GM23338 (cell line): ENCODE data around the gene FASTKD1. TPM values are rescaled to one million over a fixed set of nuclear protein-coding genes. Genes with fewer than 3 reads are reported as not detected.

Experiments
- ATAC-seq: fragments of 200-7000 bp; cut with Tn5 transposase; 3 replicates; pipeline ENCODE4 v1.9.1; 2020
- DNase-seq: peaks from one replicate; pipeline ENCODE4 v3.0.0-alpha.2; 2015; ENCODE audit warnings: low spot score
- H2AFZ ChIP-seq: fragments of 200-600 bp; sonication (generic); 2 replicates; pipeline ENCODE4 v1.8.0; 2016; ENCODE audit warnings: antibody characterized with exemption, mild to moderate bottlenecking, moderate library complexity
- H3F3A ChIP-seq: fragments of 200-600 bp; sonication (generic); replicated peaks from 2 replicates; pipeline ENCODE4 v1.8.0; 2017; ENCODE audit warnings: antibody characterized with exemption, mixed run types, low read depth
- H3K27ac ChIP-seq: fragments of 200-600 bp; sonication (generic); 2 replicates; pipeline ENCODE4 v1.6.1; 2016; ENCODE audit warnings: low read depth
- H3K27me3 ChIP-seq: fragments of 200-600 bp; sonication (generic); 2 replicates; pipeline ENCODE4 v1.8.0; 2016; ENCODE audit warnings: mild to moderate bottlenecking, mixed run types, moderate library complexity; ENCODE audit not compliant: insufficient read depth
- H3K36me3 ChIP-seq: fragments of 200-600 bp; sonication (generic); 2 replicates; pipeline ENCODE4 v1.8.0; 2016; ENCODE audit warnings: mild to moderate bottlenecking; ENCODE audit not compliant: insufficient read depth
- H3K4me1 ChIP-seq: fragments of 200-600 bp; sonication (generic); 2 replicates; pipeline ENCODE4 v1.8.0; 2016; ENCODE audit warnings: mild to moderate bottlenecking, moderate library complexity; ENCODE audit not compliant: insufficient read depth
- H3K4me2 ChIP-seq: fragments of 200-600 bp; sonication (generic); 2 replicates; pipeline ENCODE4 v1.7.1; 2017; ENCODE audit warnings: mixed run types
- H3K4me3 ChIP-seq: fragments of 200-600 bp; sonication (generic); 2 replicates; pipeline ENCODE4 v1.6.1; 2016; ENCODE audit warnings: mixed run types
- H3K79me2 ChIP-seq: fragments of 200-600 bp; sonication (generic); replicated peaks from 2 replicates; pipeline ENCODE4 v1.8.0; 2017; ENCODE audit warnings: mild to moderate bottlenecking; ENCODE audit not compliant: insufficient read depth
- H3K9me2 ChIP-seq: fragments of 200-600 bp; sonication (generic); 2 replicates; pipeline ENCODE4 v1.8.0; 2017; ENCODE audit not compliant: insufficient read depth
- H4K20me1 ChIP-seq: fragments of 200-600 bp; sonication (generic); replicated peaks from 2 replicates; pipeline ENCODE4 v1.8.0; 2017; ENCODE audit warnings: mild to moderate bottlenecking; ENCODE audit not compliant: insufficient read depth
- H3K27ac Mint-ChIP-seq: 2 replicates; pipeline ENCODE4 v1.8.0; 2020; ENCODE audit warnings: inconsistent platforms, mild to moderate bottlenecking, moderate library complexity, mixed read lengths
- H3K27me3 Mint-ChIP-seq: 3 replicates; pipeline ENCODE4 v1.8.0; 2022; ENCODE audit warnings: low read depth, mild to moderate bottlenecking, moderate library complexity, mixed read lengths, inconsistent platforms; ENCODE audit not compliant: insufficient read depth, poor library complexity
- H3K36me3 Mint-ChIP-seq: 3 replicates; pipeline ENCODE4 v1.8.0; 2021; ENCODE audit warnings: low read depth, mild to moderate bottlenecking, inconsistent platforms, moderate library complexity, mixed read lengths
- H3K4me1 Mint-ChIP-seq: 3 replicates; pipeline ENCODE4 v1.8.0; 2020; ENCODE audit warnings: mild to moderate bottlenecking, inconsistent platforms, mixed read lengths
- H3K4me3 Mint-ChIP-seq: 3 replicates; pipeline ENCODE4 v1.8.0; 2021; ENCODE audit warnings: moderate library complexity, mild to moderate bottlenecking, inconsistent platforms, mixed read lengths
- H3K9me3 Mint-ChIP-seq: 3 replicates; pipeline ENCODE4 v1.8.0; 2020; ENCODE audit warnings: moderate library complexity, mild to moderate bottlenecking, inconsistent platforms, mixed read lengths
- CREB1 ChIP-seq: fragments of 250-450 bp; sonication (Bioruptor Pico); IDR thresholded peaks from 2 replicates; pipeline ENCODE4 v1.5.0; 2020; ENCODE audit warnings: low read depth, mild to moderate bottlenecking, moderate library complexity
- CTCF ChIP-seq, 2 experiments: fragments of 200-600 bp in 1 of 2; sonication (generic) in 1 of 2; conservative IDR thresholded peaks; 2 replicates each; pipeline versions ENCODE4 v1.5.1 to v1.6.1; 2016 to 2017; ENCODE audit warnings: antibody characterized with exemption in 2 of 2, low read depth in 2 of 2, mild to moderate bottlenecking in 2 of 2, moderate library complexity in 1 of 2
- EZH2 ChIP-seq: fragments of 200-600 bp; sonication (generic); IDR thresholded peaks from one replicate; pipeline ENCODE4 v1.8.0; 2017; ENCODE audit warnings: antibody characterized with exemption, mild to moderate bottlenecking, low read depth; ENCODE audit not compliant: unreplicated experiment
- EZH2phosphoT487 ChIP-seq: fragments of 200-600 bp; sonication (generic); IDR thresholded peaks from one replicate; pipeline ENCODE4 v1.8.1; 2018; ENCODE audit warnings: antibody characterized with exemption; ENCODE audit not compliant: unreplicated experiment
- JUNB ChIP-seq: IDR thresholded peaks from one replicate; pipeline ENCODE4 v1.6.1; 2016; ENCODE audit warnings: antibody characterized with exemption; ENCODE audit not compliant: unreplicated experiment
- NANOG ChIP-seq: IDR thresholded peaks from 2 replicates; pipeline ENCODE4 v1.6.1; 2016; ENCODE audit warnings: antibody characterized with exemption, borderline replicate concordance
- STAT1 ChIP-seq: IDR thresholded peaks from one replicate; pipeline ENCODE4 v1.6.1; 2016; ENCODE audit warnings: antibody characterized with exemption; ENCODE audit not compliant: unreplicated experiment
- ZNF114 ChIP-seq: fragments of 250-450 bp; sonication (Bioruptor Pico); IDR thresholded peaks from 2 replicates; pipeline ENCODE4 v1.5.0; 2020; ENCODE audit warnings: mild to moderate bottlenecking, moderate library complexity
- polyA plus RNA-seq: library from polyadenylated mRNA; unstranded; fragments of >200 nt; fragmentation: Nextera tagmentation; extraction: Ambion mirVana; gene quantifications from 2 replicates; pipeline ENCODE4 v1.2.1, GENCODE V29; 2016
- total RNA-seq: library from RNA; depleted of rRNA; stranded (reverse); fragments of >200 nt; shearing (Covaris generic); gene quantifications from 2 replicates; pipeline ENCODE4 v1.2.3, GENCODE V29; 2014
- TF ChIP-seq, protein P1 (sequence below): fragments of 250-450 bp; sonication (Bioruptor Pico); IDR thresholded peaks from 2 replicates; pipeline ENCODE4 v1.5.0; 2020; ENCODE audit warnings: mild to moderate bottlenecking, moderate library complexity
- TF ChIP-seq, protein P2 (sequence below): IDR thresholded peaks from one replicate; pipeline ENCODE4 v1.6.1; 2018; ENCODE audit warnings: antibody characterized with exemption; ENCODE audit not compliant: unreplicated experiment

The FASTKD1 gene
- total and polyA plus RNA-seq, 2 experiments from 2014 or later: 49.0 to 53.3 TPM

- H3K4me1 Mint-ChIP-seq: peaks cover 6% of the 10 kb centered on the region; the same call in 2 of the 3 replicates
- peaks cover 82% of the 10 kb centered on the region for H4K20me1 ChIP-seq
- no peaks in the 10 kb centered on the region for H3K9me2 ChIP-seq
- no peak overlapping the region for H3K4me3 ChIP-seq
- peaks cover 100% of the 10 kb centered on the region for H3K79me2 ChIP-seq
- DNase-seq (no peak), ATAC-seq (peak; percentile 39)
- no peaks in the 10 kb centered on the region for H3F3A ChIP-seq
- H3K36me3 Mint-ChIP-seq: peaks cover 7% of the 10 kb centered on the region; the same call in 1 of the 3 replicates
- no peak overlapping the region for H3K27ac Mint-ChIP-seq
- TF ChIP-seq ZNF114 (no peak), STAT1 (no peak)
- no peak overlapping the region for H3K4me3 Mint-ChIP-seq
- H3K4me2 ChIP-seq: no peak overlapping the region
- H3K9me3 Mint-ChIP-seq: no peaks in the 10 kb centered on the region
- H3K27me3 ChIP-seq: no peaks in the 10 kb centered on the region
- no peaks in the 10 kb centered on the region for H3K36me3 ChIP-seq
- peaks cover 8% of the 10 kb centered on the region for H3K4me1 ChIP-seq
- H3K27ac ChIP-seq: no peak overlapping the region
- no peak overlapping the region for H2AFZ ChIP-seq
- peaks cover 2% of the 10 kb centered on the region for H3K27me3 Mint-ChIP-seq
These were observed 17.1 kb upstream of the FASTKD1 start for GRCh38 chr2:169590804-169591203.

DNA sequence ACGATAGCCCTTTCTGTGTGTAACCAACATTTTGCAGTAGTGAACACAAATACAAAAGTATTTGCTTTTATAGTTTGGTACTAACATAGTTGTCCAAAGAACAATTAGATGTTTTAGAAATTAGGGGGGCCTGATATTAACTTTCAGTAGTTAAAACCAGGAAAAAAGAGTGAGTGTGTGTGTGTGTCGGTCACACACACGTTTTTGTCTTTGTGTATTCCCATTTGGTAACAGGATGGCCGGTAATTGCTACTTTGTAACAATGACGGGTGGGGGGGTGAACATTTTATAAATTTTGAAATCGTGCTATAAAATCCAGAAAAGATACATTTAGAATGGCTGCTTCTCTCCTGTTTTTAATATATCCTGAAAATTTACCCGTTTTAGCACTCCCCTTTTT lies 12.0 kb upstream of the FASTKD1 start:
- H3K9me3 Mint-ChIP-seq: peaks cover 19% of the 10 kb centered on the region
- peaks cover 11% of the 10 kb centered on the region for H3K4me1 Mint-ChIP-seq
- Histone ChIP-seq H3K79me2 (peaks cover 62% of the 10 kb centered on the region), H3K4me2 (peak overlapping the region; percentile 93), H4K20me1 (peaks cover 39% of the 10 kb centered on the region), H3K4me1 (peaks cover 12% of the 10 kb centered on the region), H3K36me3 (peaks cover 4% of the 10 kb centered on the region; the same call in 1 of the 2 replicates), H3K9me2 (no peaks in the 10 kb centered on the region), H3K27ac (no peak overlapping the region; the same call in 1 of the 2 replicates), H3F3A (0 out of 2 replicates have a peak, but pooled peaks cover 3% of the 10 kb centered on the region), H3K4me3 (peak overlapping the region; percentile 100), H3K27me3 (no peaks in the 10 kb centered on the region), H2AFZ (no peak overlapping the region)
- ATAC-seq (no peak), DNase-seq (no peak)
- peak overlapping the region; percentile 99 for H3K4me3 Mint-ChIP-seq
- H3K27ac Mint-ChIP-seq: peak overlapping the region; percentile 100
- peaks cover 20% of the 10 kb centered on the region for H3K27me3 Mint-ChIP-seq
- H3K36me3 Mint-ChIP-seq: peaks cover 17% of the 10 kb centered on the region; the same call in 1 of the 3 replicates
- TF ChIP-seq CTCF (conservative IDR thresholded peaks at IDR 0.05; ENCODE audit: low read depth in 2 of 2) (no peak), EZH2 (no peak), EZH2phosphoT487 (no peak), ZNF114 (no peak), CREB1 (no peak), NANOG (no peak), STAT1 (no peak), JUNB (no peak)
- TF ChIP-seq, protein P1, sequence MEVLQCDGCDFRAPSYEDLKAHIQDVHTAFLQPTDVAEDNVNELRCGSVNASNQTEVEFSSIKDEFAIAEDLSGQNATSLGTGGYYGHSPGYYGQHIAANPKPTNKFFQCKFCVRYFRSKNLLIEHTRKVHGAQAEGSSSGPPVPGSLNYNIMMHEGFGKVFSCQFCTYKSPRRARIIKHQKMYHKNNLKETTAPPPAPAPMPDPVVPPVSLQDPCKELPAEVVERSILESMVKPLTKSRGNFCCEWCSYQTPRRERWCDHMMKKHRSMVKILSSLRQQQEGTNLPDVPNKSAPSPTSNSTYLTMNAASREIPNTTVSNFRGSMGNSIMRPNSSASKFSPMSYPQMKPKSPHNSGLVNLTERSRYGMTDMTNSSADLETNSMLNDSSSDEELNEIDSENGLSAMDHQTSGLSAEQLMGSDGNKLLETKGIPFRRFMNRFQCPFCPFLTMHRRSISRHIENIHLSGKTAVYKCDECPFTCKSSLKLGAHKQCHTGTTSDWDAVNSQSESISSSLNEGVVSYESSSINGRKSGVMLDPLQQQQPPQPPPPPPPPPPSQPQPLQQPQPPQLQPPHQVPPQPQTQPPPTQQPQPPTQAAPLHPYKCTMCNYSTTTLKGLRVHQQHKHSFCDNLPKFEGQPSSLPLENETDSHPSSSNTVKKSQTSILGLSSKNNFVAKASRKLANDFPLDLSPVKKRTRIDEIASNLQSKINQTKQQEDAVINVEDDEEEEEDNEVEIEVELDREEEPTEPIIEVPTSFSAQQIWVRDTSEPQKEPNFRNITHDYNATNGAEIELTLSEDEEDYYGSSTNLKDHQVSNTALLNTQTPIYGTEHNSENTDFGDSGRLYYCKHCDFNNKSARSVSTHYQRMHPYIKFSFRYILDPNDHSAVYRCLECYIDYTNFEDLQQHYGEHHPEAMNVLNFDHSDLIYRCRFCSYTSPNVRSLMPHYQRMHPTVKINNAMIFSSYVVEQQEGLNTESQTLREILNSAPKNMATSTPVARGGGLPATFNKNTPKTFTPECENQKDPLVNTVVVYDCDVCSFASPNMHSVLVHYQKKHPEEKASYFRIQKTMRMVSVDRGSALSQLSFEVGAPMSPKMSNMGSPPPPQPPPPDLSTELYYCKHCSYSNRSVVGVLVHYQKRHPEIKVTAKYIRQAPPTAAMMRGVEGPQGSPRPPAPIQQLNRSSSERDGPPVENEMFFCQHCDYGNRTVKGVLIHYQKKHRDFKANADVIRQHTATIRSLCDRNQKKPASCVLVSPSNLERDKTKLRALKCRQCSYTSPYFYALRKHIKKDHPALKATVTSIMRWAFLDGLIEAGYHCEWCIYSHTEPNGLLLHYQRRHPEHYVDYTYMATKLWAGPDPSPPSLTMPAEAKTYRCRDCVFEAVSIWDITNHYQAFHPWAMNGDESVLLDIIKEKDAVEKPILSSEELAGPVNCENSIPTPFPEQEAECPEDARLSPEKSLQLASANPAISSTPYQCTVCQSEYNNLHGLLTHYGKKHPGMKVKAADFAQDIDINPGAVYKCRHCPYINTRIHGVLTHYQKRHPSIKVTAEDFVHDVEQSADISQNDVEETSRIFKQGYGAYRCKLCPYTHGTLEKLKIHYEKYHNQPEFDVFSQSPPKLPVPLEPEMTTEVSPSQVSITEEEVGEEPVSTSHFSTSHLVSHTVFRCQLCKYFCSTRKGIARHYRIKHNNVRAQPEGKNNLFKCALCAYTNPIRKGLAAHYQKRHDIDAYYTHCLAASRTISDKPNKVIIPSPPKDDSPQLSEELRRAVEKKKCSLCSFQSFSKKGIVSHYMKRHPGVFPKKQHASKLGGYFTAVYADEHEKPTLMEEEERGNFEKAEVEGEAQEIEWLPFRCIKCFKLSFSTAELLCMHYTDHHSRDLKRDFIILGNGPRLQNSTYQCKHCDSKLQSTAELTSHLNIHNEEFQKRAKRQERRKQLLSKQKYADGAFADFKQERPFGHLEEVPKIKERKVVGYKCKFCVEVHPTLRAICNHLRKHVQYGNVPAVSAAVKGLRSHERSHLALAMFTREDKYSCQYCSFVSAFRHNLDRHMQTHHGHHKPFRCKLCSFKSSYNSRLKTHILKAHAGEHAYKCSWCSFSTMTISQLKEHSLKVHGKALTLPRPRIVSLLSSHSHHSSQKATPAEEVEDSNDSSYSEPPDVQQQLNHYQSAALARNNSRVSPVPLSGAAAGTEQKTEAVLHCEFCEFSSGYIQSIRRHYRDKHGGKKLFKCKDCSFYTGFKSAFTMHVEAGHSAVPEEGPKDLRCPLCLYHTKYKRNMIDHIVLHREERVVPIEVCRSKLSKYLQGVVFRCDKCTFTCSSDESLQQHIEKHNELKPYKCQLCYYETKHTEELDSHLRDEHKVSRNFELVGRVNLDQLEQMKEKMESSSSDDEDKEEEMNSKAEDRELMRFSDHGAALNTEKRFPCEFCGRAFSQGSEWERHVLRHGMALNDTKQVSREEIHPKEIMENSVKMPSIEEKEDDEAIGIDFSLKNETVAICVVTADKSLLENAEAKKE (CRISPR knock-in tag): no peak
- TF ChIP-seq, protein P2, sequence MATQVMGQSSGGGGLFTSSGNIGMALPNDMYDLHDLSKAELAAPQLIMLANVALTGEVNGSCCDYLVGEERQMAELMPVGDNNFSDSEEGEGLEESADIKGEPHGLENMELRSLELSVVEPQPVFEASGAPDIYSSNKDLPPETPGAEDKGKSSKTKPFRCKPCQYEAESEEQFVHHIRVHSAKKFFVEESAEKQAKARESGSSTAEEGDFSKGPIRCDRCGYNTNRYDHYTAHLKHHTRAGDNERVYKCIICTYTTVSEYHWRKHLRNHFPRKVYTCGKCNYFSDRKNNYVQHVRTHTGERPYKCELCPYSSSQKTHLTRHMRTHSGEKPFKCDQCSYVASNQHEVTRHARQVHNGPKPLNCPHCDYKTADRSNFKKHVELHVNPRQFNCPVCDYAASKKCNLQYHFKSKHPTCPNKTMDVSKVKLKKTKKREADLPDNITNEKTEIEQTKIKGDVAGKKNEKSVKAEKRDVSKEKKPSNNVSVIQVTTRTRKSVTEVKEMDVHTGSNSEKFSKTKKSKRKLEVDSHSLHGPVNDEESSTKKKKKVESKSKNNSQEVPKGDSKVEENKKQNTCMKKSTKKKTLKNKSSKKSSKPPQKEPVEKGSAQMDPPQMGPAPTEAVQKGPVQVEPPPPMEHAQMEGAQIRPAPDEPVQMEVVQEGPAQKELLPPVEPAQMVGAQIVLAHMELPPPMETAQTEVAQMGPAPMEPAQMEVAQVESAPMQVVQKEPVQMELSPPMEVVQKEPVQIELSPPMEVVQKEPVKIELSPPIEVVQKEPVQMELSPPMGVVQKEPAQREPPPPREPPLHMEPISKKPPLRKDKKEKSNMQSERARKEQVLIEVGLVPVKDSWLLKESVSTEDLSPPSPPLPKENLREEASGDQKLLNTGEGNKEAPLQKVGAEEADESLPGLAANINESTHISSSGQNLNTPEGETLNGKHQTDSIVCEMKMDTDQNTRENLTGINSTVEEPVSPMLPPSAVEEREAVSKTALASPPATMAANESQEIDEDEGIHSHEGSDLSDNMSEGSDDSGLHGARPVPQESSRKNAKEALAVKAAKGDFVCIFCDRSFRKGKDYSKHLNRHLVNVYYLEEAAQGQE: no peak
